Mammary epithelial cell (primary cell): ENCODE data around the gene KCNH1.

Experiments
- CTCF ChIP-seq, 2 donors: IDR thresholded peaks in 1 of 2; conservative IDR thresholded peaks in 1 of 2; 2 replicates each; pipeline ENCODE4 v1.5.1; 2011 to 2012; ENCODE audit warnings: inconsistent platforms in 2 of 2, low read length in 2 of 2, mild to moderate bottlenecking in 2 of 2, control low read depth in 1 of 2, low read depth in 1 of 2; ENCODE audit not compliant: insufficient read depth in 1 of 2; ENCODE audit errors: extremely low read depth in 1 of 2
- EZH2 ChIP-seq: IDR thresholded peaks from 2 replicates; pipeline ENCODE4 v1.6.1; 2012; ENCODE audit warnings: low read length, inconsistent platforms, borderline replicate concordance

- TF ChIP-seq CTCF (conservative IDR thresholded peaks at IDR 0.05 in 1 of 2, IDR thresholded peaks at IDR 0.05 in 1 of 2; ENCODE audit: extremely low read depth in 1 of 2, insufficient read depth in 1 of 2, low read depth in 1 of 2, low read length in 2 of 2) = no peak
- TF ChIP-seq EZH2 = no peak
These were observed 226.6 kb downstream of the KCNH1 start for GRCh38 chr1:210907251-210907805.
